Measurements from ENCODE around the gene S100A4.
A peak's percentile ranks its signal among the peaks of the same experiment; 100 is the strongest.
"Not testable (repeated sequence)": the region's sequence is repeated elsewhere in the genome, so short reads cannot be mapped to it uniquely, and the experiment has no call there.

The S100A4 gene

GRCh38 chr1:153577138-153577537 lies 31.5 kb upstream of the S100A4 start:
- no peak for TF ChIP-seq CTCF (conservative IDR thresholded peaks at IDR 0.05; ENCODE audit: low read depth)
- peak overlapping the region; percentile 68 for H3K27ac ChIP-seq
- DNase-seq (ENCODE audit: low spot score) = no peak
- POLR2A ChIA-PET (ENCODE audit: low non-redundant PET) = interaction anchor here (0.9 to 2.0 kb wide), 3 partner anchors 36 to 57 kb away, joined by 4 to 6 read pairs (median 4); partner anchors contain the start of genes CHTOP and S100A16
- CTCF ChIA-PET = interaction anchor here (0.6 to 1.0 kb wide), 4 partner anchors 10 to 247 kb away, joined by 3 to 4 read pairs (median 4); no protein-coding TSS in a partner anchor

GRCh38 chr1:153575497-153575896 lies 29.9 kb upstream of the S100A4 start:
- H3K27ac ChIP-seq; DNase-seq (ENCODE audit: low spot score); POLR2A ChIA-PET (ENCODE audit: low non-redundant PET): not testable (repeated sequence)
- CTCF ChIA-PET = interaction anchor here (1.4 kb wide), 1 partner anchor 40 kb away, joined by 3 read pairs; the partner anchor contains the start of gene S100A14

GRCh38 chr1:153575081-153575491 lies 29.5 kb upstream of the S100A4 start:
- DNase-seq (ENCODE audit: low spot score); H3K27ac ChIP-seq; CTCF ChIA-PET; POLR2A ChIA-PET (ENCODE audit: low non-redundant PET): not testable (repeated sequence)

GRCh38 chr1:153573351-153573750 lies 27.7 kb upstream of the S100A4 start:
- no peak for TF ChIP-seq CTCF (conservative IDR thresholded peaks at IDR 0.05; ENCODE audit: low read depth)
- CTCF ChIA-PET = interaction anchor here (0.8 to 2.7 kb wide), 13 partner anchors 19 to 98 kb away, joined by 3 to 25 read pairs (median 7); partner anchors contain the start of genes CHTOP, ILF2, S100A13 and S100A14
- DNase-seq (ENCODE audit: low spot score) = no peak
- POLR2A ChIA-PET (ENCODE audit: low non-redundant PET) = interaction anchor here (0.6 to 1.1 kb wide), 2 partner anchors 30 to 40 kb away, joined by 3 read pairs; partner anchors contain the start of gene S100A16
- H3K27ac ChIP-seq = no peak overlapping the region

- peak overlapping the region; percentile 66 for H3K27ac ChIP-seq
- TF ChIP-seq CTCF (conservative IDR thresholded peaks at IDR 0.05; ENCODE audit: low read depth) = peak; percentile 93
- ChIA-PET CTCF (interaction anchor here (0.5 to 2.7 kb wide), 26 partner anchors 9 to 261 kb away, joined by 3 to 25 read pairs (median 5); partner anchors contain the start of genes CHTOP, ILF2, S100A13 and S100A14), POLR2A (ENCODE audit: low non-redundant PET) (interaction anchor here (0.6 to 1.5 kb wide), 4 partner anchors 30 to 57 kb away, joined by 3 to 4 read pairs (median 3); partner anchors contain the start of genes S100A1, S100A13 and S100A16)
- peak; percentile 70 for DNase-seq (ENCODE audit: low spot score)
Observed at GRCh38 chr1:153572569-153573015, 27.0 kb upstream of the S100A4 start.

GRCh38 chr1:153571706-153572105 lies 26.1 kb upstream of the S100A4 start:
- DNase-seq (ENCODE audit: low spot score) = no peak
- ChIA-PET CTCF (interaction anchor here (0.7 to 1.9 kb wide), 11 partner anchors 10 to 67 kb away, joined by 3 to 23 read pairs (median 7); partner anchors contain the start of genes CHTOP, S100A14 and S100A16), POLR2A (ENCODE audit: low non-redundant PET) (interaction anchor here (1.5 kb wide), 1 partner anchor 56 kb away, joined by 4 read pairs; the partner anchor contains the start of genes S100A1 and S100A13)
- no peak for TF ChIP-seq CTCF (conservative IDR thresholded peaks at IDR 0.05; ENCODE audit: low read depth)
- peak overlapping the region; percentile 66 for H3K27ac ChIP-seq

- no peak for DNase-seq (ENCODE audit: low spot score)
Observed at GRCh38 chr1:153570874-153571273, 25.3 kb upstream of the S100A4 start.

More at GRCh38 chr1:153570874-153571273, 25.3 kb upstream of the S100A4 start:
- no peak for TF ChIP-seq CTCF (conservative IDR thresholded peaks at IDR 0.05; ENCODE audit: low read depth)
- 0 out of 2 replicates have a peak overlapping the region, but pooled peaks have one; percentile 5 for H3K27ac ChIP-seq
- CTCF ChIA-PET = interaction anchor here (0.6 to 2.4 kb wide), 2 partner anchors 60 to 64 kb away, joined by 3 to 18 read pairs; no protein-coding TSS in a partner anchor
- POLR2A ChIA-PET (ENCODE audit: low non-redundant PET) = no interaction called here

Measured in RWPE1 (cell line).